GM19468 (cell line): Measurements from ENCODE around the gene AP1S1.

Source experiments
- ATAC-seq: cut with Tn5 transposase; IDR thresholded peaks from one replicate; pipeline ENCODE4 v1.9.1; 2021; ENCODE audit warnings: mild to moderate bottlenecking, moderate library complexity, moderate number of reproducible peaks; ENCODE audit not compliant: unreplicated experiment; ENCODE audit errors: extremely low read depth

The AP1S1 gene

DNA sequence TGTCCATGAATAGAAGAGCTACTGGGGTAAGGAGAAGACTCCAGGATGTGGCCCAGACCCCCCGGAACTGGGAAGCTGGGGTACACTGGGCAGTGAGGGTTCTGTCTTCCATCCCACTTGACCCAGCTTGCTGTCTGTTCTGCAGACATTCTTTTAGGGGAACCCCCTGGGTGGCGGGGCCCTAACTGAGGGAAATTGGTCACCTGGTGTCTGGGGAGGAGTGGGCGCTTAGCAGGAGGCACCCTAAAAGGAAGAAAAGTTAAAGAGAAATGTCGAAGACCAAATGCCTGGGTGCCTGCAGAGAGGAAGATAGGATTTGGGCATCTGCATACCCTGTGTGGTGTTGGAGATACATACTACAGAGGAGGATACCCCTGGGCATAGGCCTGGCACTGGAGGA lies 1.0 kb downstream of the AP1S1 start:
- no peak for ATAC-seq

DNA sequence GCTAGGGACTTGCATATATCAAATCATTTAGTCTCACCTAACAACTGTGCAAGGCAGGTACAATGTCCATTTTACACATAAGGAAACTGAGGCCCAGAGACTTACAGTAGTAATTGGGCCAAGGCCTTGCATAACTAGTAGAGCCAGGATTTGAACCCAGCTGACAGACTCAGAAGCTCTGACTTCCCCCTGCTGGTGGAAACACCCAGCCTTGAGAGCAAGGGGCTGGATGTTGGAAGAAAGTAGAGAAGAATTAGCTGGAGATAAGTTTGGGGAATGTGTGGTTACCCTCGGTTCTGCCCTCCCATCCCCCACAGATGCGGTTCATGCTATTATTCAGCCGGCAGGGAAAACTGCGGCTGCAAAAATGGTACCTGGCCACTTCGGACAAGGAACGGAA lies 2.0 kb downstream of the AP1S1 start:
- ATAC-seq, result no peak

DNA sequence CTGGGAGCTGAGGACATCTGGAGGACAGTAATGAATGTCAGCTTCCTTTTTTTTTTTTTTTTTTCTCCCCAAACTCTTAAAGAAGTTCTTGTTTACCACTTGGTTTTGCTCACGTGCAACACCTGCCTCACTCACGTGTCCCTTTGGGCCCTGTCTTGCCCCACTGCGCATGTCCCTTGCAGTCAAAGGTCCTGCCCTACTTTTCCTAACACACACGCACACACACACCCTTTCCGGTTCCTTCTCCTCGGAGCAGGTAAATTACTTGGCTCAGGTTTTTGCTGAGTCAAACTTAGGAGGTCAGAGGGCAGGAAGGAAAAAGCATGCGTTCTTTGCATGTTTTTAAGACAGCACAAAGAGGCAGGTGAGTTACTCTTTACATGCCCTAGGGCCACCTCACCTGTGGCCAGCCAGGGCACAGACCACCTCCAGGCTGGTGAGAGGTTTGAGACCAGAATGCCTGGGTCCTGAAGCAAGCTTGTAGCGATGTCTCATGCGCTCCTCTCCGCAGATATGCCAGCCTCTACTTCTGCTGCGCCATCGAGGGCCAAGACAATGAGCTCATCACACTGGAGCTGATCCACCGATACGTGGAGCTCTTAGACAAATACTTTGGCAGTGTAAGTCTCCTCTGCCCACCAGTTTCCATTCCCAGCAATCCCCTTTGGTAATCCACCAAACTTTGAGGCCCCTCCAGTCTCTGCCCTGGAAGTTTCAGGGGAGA lies 2.8 kb downstream of the AP1S1 start:
- no peak for ATAC-seq

DNA sequence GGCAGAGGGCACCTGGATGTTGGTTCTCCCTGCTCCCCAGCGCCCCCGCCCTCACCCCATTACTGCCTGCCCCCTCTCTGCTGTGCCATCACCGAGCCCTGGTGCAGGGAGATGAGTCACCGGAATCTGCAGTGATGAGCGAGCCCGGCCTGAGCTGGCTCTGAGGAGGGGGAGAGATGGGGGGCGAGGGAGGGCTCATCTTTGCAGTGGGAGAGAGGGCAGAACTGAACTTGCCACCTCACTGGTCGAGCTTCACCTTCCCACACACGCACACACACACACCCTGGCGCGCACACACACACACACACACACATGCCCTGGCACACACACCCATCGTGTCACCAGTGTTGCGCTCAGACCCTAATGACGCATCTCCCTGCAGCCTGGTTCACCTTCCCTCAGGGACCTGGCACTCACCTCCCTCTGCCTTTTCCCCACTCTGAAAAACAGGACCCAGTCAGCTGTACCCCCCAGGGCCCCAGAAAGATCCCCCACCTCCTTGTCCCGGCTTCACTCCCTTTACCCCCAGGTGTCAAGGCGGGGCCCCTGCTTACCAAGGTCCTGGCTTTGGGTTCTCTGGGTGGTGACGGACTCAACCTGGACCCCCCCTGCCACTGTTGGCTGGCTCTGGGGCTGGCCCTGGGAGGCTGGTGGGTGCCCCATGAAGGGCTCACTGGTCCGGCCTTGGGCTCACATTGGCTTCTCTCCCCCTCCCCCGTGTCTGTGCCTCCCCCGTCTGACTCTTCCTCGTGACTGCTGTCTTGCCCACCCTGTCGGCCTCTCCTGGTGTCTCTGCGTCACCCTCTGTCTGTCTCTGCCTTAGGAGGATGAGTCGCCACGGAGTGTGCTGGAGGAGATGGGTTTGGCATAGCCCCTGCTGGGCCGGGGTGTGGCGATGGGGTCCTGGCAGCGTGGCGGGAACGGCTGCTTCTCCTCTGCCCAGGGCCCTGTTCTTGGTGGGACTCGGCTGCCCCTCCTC lies 5.7 kb downstream of the AP1S1 start:
- no peak for ATAC-seq

DNA sequence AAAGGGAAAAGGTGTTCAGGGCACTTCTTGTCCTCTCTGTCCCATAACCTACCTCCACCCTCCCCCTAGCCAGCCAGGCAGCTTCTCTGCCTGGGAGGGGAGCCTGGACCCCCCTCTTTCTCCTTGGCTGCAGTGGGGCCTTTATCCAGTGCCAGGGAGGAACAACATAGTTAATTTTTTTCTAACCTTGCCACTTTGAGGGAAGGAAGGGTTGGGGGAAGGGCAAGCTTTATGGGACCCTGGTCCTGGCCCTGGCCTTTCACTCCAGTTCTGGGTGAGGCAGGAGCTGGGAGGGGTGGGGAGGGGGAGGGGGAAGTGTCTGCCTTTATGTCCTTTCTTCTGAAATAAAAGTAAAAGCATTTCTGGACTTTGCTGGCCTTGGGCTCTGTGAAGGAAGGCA lies 6.6 kb downstream of the AP1S1 start:
- no peak for ATAC-seq

DNA sequence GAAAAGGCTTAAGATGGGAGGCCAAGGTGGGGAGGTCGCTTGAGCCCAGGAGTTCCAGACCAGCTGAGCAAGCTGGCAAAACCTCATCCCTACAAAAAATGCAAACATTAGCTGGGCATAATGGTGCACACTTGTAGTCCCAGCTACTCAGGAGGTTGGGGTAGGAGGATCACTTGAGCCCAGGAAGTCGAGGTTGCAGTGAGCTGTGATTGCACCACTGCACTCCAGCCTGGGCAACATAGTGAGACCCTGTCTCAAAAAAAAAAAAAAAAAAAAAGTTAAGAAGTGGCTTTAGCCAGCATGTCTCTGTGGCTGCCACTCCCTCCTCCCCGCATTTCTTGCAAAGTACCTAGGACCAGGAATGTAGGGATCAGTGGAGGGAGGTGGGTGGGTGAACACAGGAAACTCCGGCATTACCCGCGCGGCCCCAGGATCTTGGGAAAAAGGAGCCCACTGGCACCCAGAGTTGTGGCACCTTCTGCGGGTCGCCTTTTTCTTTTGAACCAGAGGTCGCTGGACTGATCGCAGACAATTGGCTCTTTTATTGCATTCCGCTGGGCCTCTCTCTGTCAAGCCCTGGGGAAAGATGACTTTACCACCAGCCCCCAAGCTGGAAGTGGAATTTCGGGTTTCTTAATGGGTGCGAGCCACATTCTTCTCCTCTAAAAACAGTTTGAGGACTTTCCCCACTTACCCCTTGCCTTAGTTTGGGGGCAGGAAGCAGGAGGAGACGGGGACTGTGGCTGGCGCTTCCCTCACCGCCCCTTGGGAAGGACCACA lies 7.6 kb downstream of the AP1S1 start:
- ATAC-seq, result no peak

DNA sequence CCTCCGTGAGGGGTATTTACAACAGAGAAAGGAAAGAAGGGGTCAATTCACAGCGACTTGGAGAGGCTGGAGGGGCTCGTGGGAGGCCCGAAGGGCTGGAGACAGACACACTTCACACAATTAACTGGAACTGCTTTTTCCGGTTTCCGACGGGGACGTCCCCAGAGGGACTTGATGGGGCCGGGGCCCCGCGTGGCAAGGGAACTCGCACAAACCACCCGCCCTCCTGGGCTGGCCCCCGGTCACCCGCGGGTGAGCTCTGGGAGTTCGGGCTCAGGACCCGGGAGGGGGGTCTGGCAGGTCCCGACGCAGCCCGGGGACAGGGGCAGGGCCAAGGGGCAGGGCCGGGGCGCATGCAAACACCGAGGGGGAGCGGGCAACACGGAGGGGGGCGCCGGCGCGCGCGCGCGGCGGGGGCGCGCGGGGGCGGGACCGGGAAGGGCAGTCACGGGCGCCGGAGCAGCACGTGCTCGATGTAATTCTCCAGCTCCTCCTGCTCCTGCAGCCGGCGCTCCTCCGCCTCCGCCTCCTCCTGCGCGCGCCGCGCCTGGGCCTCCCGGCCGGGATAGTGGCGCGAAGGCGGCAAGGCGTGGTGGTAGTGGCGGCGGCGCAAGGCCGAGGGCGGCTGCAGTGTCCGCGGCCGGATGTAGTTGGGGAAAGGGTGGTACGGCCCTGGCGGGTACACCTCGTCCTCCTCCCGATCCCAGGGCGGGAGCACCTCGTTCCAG lies 8.4 kb downstream of the AP1S1 start:
- no peak for ATAC-seq

DNA sequence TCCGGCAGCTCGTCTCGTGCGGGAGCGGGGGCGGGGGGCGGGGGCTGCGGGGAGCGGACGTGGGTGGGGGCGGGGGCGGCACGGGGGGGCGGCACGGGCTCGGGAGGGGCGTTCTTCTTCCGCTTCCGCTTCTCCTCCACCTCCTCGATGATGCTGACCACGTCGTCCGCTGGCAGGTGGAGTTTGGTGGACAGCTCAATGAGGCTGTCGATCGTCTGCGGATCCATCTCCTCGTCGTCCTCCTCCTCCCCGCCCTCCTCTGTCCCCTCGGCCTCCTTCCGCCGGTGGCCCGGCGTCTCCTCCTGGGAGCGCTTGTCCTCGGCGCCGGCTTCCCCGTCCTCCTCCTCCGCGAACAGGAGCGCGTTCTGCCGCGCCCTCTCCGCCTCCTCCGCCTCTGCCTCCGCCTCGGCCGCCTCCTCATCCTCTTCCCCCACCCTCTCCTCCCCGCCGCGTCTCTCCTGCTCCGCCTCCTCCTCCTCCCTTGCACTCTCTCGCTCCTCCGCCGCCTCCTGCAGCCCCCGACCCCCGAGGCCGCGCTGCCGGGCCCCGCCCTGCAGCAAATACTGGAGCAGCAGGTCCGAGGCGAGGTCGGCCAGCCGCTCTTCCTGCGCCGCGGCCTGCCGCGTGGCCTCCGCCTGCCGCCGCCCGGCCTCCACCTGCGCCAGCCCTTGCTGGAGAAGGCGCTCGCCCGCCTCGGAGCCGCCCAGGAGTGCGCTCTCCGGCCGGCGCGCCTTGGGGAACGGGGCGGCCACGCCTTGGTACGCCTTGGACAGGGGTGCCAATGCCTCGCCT lies 9.2 kb downstream of the AP1S1 start:
- ATAC-seq, result no peak

DNA sequence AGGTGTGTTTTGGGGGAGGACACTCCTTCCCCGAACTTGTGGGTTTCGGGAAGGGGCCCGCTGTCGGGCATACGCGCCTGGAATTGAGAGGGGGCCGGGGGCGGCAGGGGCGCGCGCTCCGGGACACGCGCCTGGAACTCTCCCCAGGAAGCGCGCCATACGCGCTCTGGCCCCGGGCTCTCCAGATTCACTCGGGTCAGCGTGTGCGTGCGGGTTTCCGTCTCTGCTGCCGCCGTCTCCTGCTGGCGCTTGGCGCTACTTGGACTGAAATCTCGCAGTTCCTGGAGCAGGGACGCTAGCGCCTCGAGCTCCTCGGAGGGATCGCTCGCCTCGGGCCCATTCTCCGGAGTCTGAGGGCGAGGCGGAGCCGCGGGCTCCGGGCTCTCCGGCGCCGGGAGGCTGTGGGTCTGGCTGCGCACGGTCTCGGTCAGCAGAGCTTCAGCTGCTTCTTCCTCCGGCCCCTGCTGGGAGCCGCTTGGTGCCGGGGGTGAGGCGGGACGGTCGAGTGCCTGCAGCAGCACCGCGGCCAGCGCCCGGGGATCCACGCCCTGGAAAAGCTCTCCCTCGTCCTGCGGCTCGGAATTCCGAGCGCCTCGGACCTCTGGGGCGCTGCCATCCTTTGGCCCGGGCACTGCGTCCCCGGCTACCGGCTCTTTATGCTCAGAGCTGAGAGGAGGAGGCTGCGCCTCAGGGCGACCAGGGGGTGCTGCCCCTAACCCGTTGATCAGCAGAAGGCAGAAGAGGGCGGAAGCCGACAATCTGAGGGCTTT lies 10.0 kb downstream of the AP1S1 start:
- no peak for ATAC-seq

DNA sequence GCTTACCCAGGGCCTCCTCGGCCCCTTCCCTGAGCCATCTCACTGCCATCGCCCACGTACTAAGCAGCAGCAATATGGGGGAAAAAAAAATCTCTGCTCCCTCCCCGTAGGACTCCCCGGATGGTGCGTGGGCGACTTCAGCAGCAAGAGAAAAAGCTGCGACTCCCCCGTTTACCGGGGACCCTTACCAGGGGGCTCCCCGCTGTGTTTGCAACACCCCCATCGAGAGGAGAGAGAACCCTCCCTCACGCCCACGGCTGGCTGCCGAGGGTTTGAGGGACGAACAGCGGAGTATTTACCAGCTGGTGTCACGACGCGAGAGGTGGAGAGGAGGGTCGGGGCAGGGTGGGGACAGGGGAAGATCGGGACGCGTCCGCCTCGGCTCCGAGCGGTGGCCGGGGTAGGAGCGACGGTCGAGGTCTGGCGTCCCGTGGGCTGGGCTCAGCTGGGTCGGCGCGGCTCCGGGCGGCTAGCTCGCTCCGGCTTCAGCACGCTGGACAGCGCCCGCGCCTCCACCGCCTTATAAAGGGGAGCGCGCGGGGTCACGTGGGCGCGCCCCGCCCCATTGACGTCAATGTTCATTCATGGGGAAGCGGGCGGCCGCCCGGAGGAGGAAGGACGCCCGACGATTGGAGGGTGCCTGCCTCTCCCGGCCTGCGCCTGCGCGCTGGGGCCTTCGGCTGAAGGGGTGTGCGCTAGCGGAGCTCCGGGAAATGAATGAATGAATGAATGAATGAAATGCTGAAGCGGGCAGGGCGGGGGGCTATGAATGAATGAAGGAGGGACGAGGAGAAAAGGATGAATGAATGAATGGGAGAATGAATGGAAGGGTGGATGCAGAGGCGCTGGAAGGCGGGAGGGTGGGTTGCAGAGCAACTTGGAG lies 11.0 kb downstream of the AP1S1 start, which contains the start of gene VGF:
Gene VGF, minus strand, starts transcription at position 495 of the 883 bp plus-strand sequence. CDS start 726 bp downstream, outside the sequence.
- no peak for ATAC-seq

DNA sequence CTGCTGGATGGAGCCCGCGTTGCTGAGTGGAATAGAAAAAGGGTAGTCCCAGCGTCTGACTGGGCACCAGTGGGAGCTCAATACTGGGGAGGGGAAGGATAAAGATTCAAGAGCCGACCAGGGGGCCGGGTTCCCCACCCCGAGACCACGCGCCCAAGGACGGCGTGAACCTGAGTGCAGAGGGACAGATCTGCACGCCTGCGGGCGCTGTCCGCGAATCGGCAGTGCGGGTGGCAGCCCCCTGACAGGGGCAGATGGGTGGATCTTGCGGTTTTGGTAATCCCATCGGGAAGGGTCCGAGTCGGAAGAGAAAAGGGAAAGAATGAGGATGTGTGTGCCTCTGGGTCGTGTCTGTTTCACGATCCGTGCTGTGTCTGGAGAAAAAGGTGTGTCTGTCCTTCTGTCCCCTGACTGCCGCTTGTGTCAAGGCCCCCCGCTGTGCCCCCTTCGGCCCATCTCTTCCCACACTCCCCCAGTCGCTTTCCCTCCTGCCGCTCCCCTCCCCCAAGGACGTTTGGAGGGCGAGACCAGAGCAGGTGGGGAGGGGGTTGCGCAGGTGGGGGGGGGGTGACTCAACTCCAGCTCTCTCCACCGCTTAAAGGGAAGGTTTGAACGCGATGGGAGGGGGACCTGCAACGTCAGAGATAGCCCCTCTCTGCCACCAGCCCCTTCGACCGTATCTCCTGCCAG lies 11.8 kb downstream of the AP1S1 start:
- no peak for ATAC-seq

DNA sequence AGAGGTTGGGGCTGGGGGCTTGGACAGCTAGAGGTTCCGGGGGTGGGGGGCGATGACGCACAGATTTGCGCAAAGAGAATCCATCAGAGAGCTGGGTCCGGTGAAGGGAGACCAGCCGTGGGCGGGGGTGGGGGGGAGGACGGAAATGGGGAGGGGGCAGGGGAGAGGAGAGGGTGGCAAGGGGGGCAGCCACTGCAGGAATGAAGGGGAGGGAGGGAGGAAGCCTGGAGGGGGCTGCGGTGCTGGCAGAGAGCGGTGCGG lies 12.3 kb downstream of the AP1S1 start:
- no peak for ATAC-seq

DNA sequence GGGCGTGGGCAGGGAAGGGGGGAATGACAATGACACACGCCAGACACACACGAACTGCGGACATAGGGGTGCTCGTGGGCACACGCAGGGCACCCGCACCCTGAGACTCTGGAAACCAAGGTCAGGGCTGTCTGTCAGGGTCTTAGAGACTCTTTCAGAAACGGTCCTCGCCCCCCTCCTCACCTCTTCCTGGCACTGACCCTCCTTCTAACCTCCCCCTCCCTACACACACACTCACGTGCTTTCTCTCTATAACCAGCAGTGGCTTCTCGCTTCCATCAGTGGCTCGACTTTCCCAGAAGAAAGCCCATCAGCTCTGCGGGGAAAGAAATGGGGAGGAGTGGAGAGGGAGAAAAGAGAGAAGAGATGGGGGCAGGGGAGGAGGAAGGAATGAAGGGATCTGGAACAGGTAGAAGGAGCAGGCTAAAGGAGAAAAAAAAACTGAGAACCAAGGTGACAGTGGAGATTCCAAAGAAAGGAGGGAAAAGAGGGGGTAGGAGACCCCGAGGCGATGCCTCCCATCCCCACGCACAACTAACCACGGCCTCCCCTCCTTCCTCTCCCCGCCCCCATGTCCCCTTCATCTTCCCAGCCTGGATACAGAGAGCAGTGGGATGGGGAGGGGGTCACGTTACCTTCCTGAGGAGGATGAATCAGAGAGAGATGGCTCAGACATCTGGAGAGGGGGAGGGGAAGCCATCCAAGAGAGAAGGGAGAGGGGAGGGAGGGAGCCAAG lies 12.8 kb downstream of the AP1S1 start:
- ATAC-seq, result no peak

DNA sequence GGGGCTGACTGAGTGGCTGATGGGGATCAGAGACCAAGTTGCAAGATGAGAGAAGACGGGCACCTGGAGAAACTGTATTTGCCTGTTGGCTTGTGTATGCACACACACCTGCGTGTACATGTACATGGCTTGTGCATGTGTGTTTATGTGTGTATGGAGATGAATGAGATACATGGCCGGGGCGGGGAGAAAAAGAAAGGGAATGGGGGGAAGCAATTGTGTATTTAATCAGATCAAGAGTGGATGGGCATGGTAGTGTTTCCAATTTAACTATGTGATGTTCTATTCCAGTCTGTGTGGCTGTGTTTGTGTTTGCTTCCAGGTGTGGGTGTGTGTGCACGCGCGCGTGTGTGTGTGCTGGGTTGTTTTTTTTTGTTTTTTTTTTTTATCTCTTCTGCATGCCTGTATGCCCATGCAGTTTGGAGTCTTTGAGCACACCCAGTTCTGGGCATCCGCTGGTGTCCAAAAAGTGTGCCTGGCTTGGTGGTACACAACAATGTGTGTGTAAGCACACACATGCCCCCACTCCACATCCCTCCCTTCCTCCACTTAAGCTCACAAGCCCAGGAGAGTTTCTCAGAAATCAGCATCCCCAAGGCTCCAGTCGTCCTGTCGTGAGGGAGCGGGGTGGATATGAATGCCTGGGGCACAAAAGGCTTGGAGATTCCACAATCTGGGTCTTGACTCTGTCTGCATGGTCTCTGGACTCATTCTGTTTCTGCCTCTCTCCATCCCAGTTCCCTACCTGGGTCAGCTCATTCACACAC lies 13.6 kb downstream of the AP1S1 start:
- ATAC-seq, result no peak

DNA sequence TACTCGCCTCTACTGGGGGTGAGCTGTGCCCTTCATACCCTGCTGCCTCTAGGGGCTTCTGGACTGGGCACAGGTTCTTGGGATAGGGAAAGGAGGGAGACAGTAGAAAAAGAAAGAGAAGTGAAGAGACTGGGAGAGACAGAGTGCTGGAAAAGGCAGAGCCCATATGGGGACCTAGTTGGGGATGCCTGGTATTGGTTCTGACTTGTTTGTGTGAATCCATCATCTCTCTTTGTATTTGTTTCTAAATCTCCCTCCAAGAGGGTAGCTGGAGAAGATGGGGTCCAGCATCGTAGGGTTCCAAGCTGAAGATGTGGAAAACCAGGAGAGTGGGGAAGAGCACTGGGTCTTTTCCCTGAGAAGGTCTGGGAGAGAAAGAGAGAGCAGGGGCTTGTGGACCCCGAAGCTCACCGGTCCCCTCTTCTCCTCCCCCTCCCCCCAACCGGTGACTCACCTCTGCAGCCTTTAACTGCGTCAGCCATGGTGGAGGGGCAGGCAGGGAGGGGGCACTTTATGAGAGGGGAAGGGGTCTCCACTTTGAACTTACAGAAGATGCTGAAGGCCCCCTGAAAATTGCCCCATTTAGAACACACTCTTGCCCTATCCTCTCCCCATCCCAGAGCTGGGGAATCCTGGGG lies 14.3 kb downstream of the AP1S1 start:
- no peak for ATAC-seq
